Smooth muscle cell of the brain vasculature (primary cell): ENCODE measurements around the gene SETD5.

Experiments
- DNase-seq: peaks from one replicate; pipeline ENCODE4 v3.0.0-alpha.2; 2012; ENCODE audit warnings: low read depth, low spot score

SETD5 gene, protein sequence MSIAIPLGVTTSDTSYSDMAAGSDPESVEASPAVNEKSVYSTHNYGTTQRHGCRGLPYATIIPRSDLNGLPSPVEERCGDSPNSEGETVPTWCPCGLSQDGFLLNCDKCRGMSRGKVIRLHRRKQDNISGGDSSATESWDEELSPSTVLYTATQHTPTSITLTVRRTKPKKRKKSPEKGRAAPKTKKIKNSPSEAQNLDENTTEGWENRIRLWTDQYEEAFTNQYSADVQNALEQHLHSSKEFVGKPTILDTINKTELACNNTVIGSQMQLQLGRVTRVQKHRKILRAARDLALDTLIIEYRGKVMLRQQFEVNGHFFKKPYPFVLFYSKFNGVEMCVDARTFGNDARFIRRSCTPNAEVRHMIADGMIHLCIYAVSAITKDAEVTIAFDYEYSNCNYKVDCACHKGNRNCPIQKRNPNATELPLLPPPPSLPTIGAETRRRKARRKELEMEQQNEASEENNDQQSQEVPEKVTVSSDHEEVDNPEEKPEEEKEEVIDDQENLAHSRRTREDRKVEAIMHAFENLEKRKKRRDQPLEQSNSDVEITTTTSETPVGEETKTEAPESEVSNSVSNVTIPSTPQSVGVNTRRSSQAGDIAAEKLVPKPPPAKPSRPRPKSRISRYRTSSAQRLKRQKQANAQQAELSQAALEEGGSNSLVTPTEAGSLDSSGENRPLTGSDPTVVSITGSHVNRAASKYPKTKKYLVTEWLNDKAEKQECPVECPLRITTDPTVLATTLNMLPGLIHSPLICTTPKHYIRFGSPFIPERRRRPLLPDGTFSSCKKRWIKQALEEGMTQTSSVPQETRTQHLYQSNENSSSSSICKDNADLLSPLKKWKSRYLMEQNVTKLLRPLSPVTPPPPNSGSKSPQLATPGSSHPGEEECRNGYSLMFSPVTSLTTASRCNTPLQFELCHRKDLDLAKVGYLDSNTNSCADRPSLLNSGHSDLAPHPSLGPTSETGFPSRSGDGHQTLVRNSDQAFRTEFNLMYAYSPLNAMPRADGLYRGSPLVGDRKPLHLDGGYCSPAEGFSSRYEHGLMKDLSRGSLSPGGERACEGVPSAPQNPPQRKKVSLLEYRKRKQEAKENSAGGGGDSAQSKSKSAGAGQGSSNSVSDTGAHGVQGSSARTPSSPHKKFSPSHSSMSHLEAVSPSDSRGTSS (N-terminal part only)

GRCh38 chr3:9397332-9397905, at the start of gene SETD5:
Gene SETD5 (plus strand): TSS chr3:9397615. CDS start chr3:9428939, 31,324 bp downstream.
- DNase-seq, result peak; percentile 88

DNA sequence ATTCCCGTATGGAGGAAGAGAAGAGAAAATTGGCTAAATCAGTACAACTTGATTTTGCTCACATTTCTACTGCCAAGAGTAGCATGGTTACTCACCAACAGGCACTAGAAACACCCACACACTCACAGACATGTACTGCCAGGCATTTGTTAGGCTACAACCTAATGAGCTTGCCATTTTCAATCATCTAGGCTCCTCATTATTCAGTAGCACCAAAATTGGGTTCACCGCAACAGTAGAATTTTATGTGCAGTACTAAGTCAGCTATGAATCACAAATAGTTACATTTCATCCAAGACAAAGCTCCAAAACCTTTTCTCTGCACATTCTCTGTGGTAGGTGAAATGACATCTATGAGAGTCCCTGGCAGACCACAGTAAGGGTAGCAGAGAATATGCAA, 49.5 kb upstream of the SETD5 start:
- DNase-seq, result no peak

GRCh38 chr3:9349321-9350117, 47.9 kb upstream of the SETD5 start:
- DNase-seq, result no peak

- no peak for DNase-seq
These were observed 45.7 kb upstream of the SETD5 start for GRCh38 chr3:9351709-9352126.

- DNase-seq, result peak; percentile 49
These were observed 44.3 kb upstream of the SETD5 start for GRCh38 chr3:9352917-9353752.

DNA sequence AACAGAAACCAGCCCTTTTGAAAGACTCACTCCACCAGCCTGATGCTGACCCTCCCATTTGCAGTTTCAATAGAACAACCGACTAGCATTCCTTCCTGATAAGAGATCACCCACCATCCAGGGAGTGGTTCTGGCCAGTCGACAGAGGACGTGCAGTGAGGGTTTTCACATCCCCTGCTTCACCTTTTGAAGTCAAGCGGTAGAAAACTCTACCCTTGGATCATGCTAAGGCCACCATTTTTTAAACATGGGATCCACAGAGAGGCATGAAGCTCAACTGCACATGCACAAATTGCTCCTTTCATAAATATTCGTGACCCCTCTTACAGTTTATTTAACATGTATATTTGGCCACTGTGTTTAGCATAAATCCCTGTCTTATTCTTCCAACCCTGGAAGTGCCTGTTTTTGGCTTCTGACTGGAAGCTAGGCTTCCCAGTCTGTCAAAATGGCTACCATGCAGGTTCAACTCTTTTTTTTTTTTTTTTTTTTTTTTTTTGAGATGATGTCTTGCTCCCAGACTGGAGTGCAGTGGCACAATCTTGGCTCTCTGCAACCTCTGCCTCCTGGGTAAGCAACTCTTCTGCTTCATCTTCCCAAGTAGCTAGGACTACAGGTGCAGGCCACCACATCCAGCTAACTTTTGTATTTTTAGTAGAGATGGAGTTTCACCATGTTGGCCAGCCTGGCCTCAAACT, 35.6 kb upstream of the SETD5 start:
- DNase-seq, result no peak

DNA sequence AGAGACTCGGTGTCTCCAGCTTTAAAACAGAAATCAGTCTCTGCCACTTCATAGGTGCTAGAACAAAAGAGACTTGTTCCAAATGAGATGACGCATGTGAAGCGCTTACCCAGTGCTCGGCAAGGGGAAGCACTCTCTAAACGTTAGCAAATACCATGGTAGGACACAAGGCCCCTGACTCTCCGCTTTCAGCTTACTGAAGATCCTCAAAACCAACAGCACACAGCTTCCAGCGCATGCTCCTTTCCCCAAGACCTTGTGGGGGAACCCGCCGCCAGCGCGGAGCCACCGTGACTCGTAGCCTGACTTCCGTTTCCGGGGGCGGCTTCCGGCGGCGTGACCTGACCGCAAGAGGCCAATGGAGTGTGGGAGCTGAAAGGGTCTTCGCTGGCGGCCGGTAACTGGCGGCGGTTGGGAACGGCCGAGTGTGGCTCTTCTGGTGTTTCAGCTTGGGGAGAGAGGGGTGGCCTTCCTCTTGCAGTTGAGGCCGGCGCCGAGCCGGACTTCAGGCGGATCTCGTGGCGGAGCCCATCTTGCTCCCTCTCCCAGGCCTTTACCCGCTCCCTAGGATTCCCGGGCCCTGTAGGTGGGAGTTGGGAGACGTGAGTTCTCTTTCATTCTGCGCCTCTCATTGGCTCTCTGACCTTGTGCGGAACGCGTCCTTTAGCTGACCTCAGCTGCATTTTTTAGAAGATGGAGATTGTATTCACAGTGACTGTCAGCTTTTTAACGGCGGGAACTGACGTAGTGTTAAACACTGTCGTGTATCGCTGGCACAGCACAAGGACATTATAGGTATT, 34.5 kb upstream of the SETD5 start, which contains the start of gene THUMPD3:
TSS of gene THUMPD3 (plus strand) at position 324 of the 800 bp plus-strand sequence. CDS start 2,015 bp downstream, outside the sequence.
- DNase-seq, result peak; percentile 61

- no peak for DNase-seq
These were observed 27.9 kb upstream of the SETD5 start for GRCh38 chr3:9369508-9369907.

GRCh38 chr3:9373465-9373864, 23.9 kb upstream of the SETD5 start:
- DNase-seq, result no peak

DNA sequence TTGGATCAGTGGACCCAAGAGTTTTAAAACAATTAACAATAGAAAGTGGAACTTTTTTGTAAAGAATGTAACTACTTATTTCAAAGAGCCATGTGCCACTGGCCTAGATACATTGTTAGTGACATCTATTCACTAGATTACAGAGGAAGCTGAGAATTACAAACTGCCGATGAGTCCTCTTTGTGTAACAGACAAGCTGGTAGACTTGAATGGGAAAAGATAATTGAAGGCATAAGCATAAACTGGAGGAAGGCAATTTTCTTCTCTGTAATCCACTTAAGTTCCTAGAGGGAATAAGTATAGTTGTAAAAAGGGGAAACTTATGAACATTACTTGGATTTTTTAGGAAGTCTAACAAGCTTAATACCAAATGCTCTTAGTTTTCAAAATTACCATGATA, 19.4 kb upstream of the SETD5 start:
- DNase-seq, result no peak

DNA sequence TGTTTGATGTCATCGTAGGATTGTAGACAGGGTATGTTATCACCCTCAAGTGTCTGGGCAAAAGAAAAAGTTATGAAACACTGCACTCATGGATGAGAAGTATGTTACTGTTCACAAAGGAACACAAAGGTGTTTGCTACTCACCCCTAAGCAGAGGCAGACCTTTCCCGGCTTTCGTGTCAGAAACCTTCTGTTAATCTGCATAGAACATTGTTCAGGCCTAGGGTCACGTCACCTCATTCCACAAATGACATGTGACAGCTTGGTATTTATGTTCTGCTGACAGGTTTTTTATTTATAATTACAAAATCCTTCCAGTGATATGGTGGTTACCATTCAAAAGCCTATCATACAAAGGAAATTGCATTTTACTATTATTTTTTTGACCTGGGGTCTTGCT, 18.1 kb upstream of the SETD5 start:
- no peak for DNase-seq

- DNase-seq, result no peak
These were observed 17.4 kb upstream of the SETD5 start for GRCh38 chr3:9380014-9380413.

DNA sequence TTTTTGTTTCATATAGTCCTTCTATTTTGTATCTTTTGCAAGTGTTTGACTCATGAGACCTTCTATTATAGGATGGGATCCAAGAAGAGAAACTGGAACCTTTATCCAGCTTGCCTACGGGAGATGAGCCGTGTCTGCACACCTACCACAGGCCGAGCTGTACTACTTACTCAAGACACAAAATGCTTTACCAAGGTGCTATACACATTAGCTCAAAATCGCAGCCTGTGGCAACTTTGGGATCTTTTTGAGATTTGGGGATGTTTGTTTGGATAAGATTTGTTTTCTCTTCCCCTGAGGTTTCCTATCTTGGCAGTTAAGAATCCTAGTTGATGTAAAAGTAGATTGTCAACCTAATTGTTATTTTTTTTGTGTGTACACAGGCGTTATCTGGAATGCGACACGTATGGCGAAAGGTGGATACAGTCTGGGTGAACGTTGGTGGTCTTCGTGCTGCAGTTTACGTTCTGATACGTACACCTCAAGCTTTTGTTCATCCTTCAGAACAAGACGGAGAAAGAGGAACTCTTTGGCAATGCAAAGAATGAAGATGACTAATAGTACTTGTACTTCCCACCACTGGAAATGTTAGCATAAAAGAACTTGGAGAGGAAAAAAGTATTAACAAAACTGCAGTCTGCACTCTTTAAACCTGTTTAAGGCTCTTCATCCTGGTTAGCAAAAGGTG, 13.1 kb upstream of the SETD5 start:
- DNase-seq, result no peak

DNA sequence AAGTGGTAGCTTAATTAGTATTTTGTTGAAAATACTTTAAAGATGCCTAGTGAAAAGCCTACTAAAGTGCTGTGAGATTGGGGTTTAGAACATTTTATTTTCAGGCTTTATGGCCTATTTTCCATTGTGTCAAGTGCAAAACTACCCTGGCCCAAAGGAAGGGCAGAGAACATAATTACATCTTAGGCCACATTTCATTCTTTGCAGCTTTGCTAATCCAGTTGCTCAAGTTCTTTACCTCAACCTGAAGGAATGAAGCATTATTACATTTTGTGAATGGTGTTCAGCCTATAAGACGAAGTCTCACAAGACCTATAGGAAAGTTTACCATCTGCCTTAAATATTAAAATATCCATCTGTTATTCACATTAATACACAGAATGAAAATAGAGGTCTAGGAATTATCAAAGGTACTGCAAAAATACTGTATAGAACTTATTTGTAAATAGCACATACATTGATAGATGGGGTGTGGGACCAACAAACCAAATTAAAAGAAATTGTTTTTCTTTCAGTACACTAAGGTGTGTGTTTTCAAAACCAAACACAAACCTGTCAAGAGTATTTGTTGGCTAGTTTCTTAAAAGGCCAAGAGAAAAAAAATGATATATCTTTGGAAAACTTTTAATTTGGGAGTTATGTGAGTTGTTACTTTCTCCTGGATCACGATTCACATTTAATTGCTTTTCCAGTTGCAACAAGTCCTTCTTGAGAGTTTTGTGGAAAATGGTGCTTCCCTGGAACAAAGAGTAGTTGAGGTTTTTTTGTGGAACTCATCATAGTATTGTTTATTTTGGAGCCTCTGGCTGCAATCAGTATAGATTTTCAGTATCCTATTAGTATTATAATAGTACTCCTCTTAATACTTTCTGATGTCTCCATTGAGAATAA, 12.0 kb upstream of the SETD5 start:
- DNase-seq, result no peak

GRCh38 chr3:9386078-9386459, 11.3 kb upstream of the SETD5 start:
- DNase-seq, result no peak

GRCh38 chr3:9386501-9387321, 10.7 kb upstream of the SETD5 start:
- no peak for DNase-seq
